ENCODE data around the gene MED9.

- TF ChIP-seq CTCF (IDR thresholded peaks at IDR 0.05) = no peak
- no peak for TF ChIP-seq ZFX (IDR thresholded peaks at IDR 0.05; ENCODE audit: borderline replicate concordance)
These were observed 28.1 kb upstream of the MED9 start for GRCh38 chr17:17448723-17449122.
